GM18505 (cell line): ENCODE data around the gene ANO1.

Experiments
- ATAC-seq: cut with Tn5 transposase; IDR thresholded peaks from one replicate; pipeline ENCODE4 v1.9.1; 2021; ENCODE audit not compliant: unreplicated experiment
- POLR2A ChIP-seq: IDR thresholded peaks from 4 replicates; pipeline ENCODE4 v1.6.1; 2011; ENCODE audit warnings: borderline replicate concordance; ENCODE audit not compliant: insufficient read depth, insufficient read length; ENCODE audit errors: extremely low read depth

The ANO1 gene

DNA sequence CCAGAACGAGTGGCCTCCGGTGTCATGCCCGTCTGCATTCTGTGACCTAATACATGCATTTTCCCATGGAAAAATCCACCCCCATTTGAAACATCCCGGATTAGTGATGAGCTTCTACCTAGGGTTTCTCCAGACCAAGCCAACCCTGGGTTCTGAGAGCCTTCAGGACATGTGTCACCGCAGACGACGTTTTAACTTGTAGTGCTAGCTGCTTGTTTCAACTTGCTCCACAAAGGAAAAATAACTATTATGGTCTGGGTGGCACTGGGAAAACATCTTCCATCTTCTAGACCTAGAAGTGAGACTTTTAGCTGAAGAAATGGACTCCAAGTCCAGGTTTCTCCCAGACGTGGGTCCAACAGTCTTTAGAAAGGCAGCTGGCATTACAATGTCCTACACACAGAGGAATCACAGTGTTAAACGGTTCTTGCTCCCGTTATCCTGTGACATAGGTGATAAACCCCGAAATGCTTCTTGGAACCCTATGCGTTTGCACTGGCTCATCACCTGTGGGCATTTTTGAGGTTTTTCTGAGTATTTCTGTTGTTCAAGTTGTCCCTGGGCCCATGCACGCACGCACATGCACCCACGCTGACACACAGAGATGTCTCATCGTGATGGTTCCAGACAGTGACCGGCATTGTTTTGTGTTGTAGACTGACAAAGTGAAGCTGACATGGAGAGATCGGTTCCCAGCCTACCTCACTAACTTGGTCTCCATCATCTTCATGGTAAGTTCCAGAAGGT lies 78.3 kb downstream of the ANO1 start:
- TF ChIP-seq POLR2A, result no peak
- no peak for ATAC-seq

DNA sequence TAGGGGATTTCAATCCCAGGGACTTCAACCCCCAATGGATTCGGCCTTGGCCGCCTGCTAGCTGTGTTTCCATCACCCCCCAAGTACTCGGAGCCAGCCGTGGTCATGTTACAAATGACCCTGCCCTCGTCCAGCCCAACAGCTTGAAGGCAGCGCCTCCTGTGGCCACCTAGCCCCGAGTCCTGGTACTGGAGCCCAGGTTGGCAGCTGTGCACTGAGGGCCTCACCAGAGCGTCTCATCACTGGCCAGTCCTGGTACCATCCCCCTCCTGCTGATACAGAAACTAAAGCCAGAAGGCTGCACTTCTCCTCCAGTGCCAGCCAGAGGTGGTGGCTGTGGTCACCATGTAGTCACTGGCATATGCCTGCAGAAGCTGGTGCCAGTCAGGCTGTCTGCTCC lies 80.1 kb downstream of the ANO1 start:
- ATAC-seq, result no peak
- TF ChIP-seq POLR2A, result no peak

GRCh38 chr11:70158757-70159389 lies 80.8 kb downstream of the ANO1 start:
- no peak for TF ChIP-seq POLR2A

GRCh38 chr11:70159627-70160570 lies 81.8 kb downstream of the ANO1 start:
- no peak for TF ChIP-seq POLR2A
- ATAC-seq, result no peak

More at GRCh38 chr11:70158757-70159389, 80.8 kb downstream of the ANO1 start:
- ATAC-seq, result no peak

GRCh38 chr11:70161043-70161625 lies 83.0 kb downstream of the ANO1 start:
- TF ChIP-seq POLR2A, result no peak
- ATAC-seq, result no peak

DNA sequence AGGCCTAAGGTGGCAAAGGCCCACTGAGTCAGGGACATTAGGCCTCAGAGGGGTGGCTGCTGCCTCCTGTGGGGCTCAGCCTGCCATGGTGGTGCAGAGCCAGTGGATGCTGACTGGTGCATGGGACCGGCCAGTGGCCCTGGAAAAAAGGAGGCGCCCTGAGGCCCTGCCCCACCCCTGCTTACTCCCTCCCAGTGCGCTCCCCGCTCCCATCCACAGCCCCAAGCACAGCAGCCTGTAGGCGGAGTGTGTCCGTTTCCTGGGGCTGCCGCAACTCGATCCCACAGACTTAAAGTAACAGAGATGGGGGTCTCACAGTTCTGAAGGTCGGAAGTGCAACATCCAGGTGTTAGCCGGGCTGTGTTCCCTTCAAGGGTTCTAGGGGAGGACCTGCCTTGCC lies 86.6 kb downstream of the ANO1 start:
- ATAC-seq, result no peak

GRCh38 chr11:70167120-70167519 lies 89.0 kb downstream of the ANO1 start:
- ATAC-seq, result no peak
- no peak for TF ChIP-seq POLR2A

More for the DNA sequence above, 86.6 kb downstream of the ANO1 start:
- TF ChIP-seq POLR2A, result no peak

DNA sequence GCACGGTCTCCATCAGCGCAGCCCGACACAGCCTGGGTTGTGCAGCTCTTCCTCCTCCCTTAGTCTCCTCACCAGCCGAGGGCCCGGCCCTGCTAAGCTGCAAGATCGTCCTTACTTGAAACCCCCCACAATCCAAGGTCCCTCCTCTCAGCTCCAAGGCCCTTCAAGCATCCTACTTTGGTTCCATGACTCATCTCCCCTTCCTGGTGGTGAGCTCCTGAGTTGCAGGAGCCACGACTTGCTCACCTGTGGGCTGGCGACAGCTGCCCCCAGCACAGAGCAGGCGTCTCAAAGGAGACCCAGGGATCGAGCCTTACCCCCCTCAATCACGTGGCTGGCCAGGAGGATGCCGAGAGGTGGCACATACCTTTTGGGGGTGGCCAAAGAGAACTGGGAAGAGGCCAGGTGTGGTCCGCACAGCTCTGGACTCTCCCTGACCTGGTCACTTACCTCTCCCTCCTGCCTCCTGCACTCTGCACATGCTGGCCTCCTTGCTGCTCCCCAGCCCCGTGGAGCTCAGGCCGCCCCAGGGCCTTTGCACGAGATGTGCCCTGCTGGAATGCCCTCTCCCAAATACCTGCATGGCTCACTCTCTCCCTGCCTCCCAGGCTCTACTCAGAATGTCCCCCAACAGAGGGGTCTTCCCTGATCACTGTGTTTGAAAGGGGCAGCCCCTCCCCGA lies 89.7 kb downstream of the ANO1 start:
- ATAC-seq, result no peak
- TF ChIP-seq POLR2A, result no peak

DNA sequence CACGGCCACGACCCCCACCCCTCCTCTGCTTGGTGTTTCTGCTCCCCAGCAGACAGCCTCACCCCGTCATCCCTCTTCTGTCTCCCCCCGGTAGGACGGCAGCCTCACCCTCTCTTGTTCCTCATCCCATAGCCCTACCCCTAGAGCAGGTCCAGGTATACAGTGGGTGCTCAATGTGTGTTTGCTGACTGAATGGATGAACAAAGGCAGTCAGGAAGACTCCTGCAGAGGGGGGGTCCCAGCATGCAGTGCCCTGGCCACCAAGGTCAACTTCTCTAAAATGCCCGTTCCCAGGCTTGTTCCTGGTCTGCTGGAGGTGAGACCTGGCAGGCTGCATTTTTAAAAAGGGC lies 90.3 kb downstream of the ANO1 start:
- ATAC-seq, result no peak
- no peak for TF ChIP-seq POLR2A

DNA sequence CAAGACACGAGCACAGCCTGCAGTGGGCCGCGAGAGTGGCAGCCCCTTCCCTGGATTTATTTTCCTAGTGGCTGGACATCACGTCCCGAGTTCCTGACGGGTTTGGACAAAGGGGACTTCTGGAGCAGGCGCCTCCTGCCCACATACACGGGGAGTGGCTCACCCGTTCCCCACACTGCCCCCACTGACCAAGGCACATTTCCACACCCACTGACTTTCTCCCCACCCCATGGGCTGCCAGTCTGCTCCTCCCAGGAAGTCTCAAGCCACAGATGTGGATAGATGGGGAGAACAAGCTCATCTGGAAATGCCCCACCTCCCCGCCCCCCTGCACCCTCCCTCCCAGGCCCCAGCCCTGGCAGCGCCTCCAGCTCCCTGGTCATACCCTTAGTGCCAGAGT lies 91.0 kb downstream of the ANO1 start:
- TF ChIP-seq POLR2A, result no peak

GRCh38 chr11:70169632-70170031 lies 91.5 kb downstream of the ANO1 start:
- ATAC-seq, result no peak
- no peak for TF ChIP-seq POLR2A

More for the DNA sequence above, 91.0 kb downstream of the ANO1 start:
- ATAC-seq, result no peak

DNA sequence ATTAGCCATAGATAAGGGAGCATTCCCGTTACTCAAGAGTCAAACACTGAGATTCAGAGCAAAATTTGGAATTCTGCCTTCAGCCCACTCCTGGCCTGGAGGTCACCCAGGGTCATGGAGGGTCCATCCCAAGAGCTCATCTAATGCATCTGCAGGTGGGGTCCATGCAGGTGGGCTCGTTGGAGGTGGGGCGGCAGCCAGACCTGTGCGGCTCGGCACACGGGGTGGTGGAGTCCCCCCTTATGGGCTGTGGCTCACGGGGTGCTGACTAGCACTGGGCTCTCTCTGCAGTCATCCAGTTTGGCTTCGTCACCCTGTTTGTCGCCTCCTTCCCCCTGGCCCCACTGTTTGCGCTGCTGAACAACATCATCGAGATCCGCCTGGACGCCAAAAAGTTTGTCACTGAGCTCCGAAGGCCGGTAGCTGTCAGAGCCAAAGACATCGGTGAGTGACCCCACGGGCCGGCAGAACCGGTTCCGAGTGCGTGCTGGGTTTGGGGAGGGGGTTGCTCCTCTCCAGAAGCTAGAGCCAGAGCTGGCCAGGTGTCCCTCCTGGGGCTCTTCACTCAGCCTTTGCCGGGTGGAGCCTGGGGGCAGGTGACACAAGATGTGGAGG lies 92.6 kb downstream of the ANO1 start:
- TF ChIP-seq POLR2A, result no peak
- no peak for ATAC-seq

DNA sequence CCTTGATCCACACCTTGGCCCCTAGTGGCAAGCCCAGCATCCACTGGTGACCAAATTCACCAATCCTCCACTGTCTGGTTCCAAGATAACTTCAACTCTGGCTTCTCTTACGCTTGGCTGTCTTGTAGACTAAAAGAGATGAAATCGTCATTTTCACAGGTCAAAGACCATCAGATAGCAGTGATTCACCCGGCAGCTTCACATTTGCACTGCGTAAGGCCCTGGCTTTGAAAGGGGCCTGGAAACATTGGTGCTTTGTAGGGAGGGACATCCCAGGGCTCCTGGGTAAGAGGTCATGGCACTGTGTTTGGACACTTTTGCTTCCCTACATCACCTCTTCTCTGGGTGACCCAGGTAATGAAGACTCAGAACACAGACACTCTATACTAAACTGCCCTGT lies 94.9 kb downstream of the ANO1 start:
- ATAC-seq, result no peak
- no peak for TF ChIP-seq POLR2A
